Activated T-cell treated with anti-CD3 and anti-CD28 coated beads, Interleukin-2, amount 50 U/mL, for 72 hours (primary cell): ENCODE measurements around the gene CBX3. TPM values are rescaled to one million over a fixed set of nuclear protein-coding genes. Genes with fewer than 3 reads are reported as not detected.
A peak's percentile ranks its signal among the peaks of the same experiment; 100 is the strongest.
"Not testable (repeated sequence)": the region's sequence is repeated elsewhere in the genome, so short reads cannot be mapped to it uniquely, and the experiment has no call there.

Experiments
- ATAC-seq, 2 donors: fragments of 150-1000 bp; cut with Tn5 transposase; replicated peaks in 1 of 2; 2 replicates each; pipeline ENCODE4 v1.10.0; 2021; ENCODE audit warnings: moderate library complexity in 2 of 2, mild to moderate bottlenecking in 1 of 2
- DNase-seq, 2 donors: peaks; one replicate each; pipeline ENCODE4 v3.0.0; 2021 to 2022; ENCODE audit warnings: mixed read lengths in 1 of 2
- H3K27ac Mint-ChIP-seq: one replicate; pipeline ENCODE4 v1.8.0; 2022; ENCODE audit warnings: mild to moderate bottlenecking, moderate library complexity, mixed read lengths
- H3K27me3 Mint-ChIP-seq: one replicate; pipeline ENCODE4 v1.8.0; 2022; ENCODE audit warnings: low read depth, mixed read lengths
- H3K36me3 Mint-ChIP-seq, 2 donors: one replicate each; pipeline ENCODE4 v1.8.0; 2022; ENCODE audit warnings: mixed read lengths in 2 of 2, mild to moderate bottlenecking in 1 of 2; ENCODE audit not compliant: insufficient read depth in 2 of 2
- H3K4me1 Mint-ChIP-seq: one replicate; pipeline ENCODE4 v1.8.0; 2022; ENCODE audit warnings: low read depth, mixed read lengths
- H3K4me3 Mint-ChIP-seq, 2 donors: one replicate each; pipeline ENCODE4 v1.8.0; 2022; ENCODE audit warnings: mild to moderate bottlenecking in 2 of 2, mixed read lengths in 2 of 2, moderate library complexity in 2 of 2
- H3K9me3 Mint-ChIP-seq, 2 donors: one replicate each; pipeline ENCODE4 v1.8.0; 2022; ENCODE audit warnings: mixed read lengths in 2 of 2
- total RNA-seq, 2 donors: library from RNA; stranded (reverse); gene quantifications; one replicate each; pipeline ENCODE4 v1.2.3, GENCODE V29; 2022

The CBX3 gene
- total RNA-seq, 2 donors from 2014 or later = 201 to 221 TPM

- Mint-ChIP-seq H3K9me3 (peaks cover 0 to 2% of the 10 kb centered on the region in 2 donors), H3K27ac (no peak overlapping the region), H3K36me3 (peaks cover 6 to 28% of the 10 kb centered on the region in 2 donors), H3K27me3 (no peaks in the 10 kb centered on the region), H3K4me1 (peaks cover 26% of the 10 kb centered on the region), H3K4me3 (no peak overlapping the region)
- DNase-seq (no peak), ATAC-seq (no peak)
These were observed 11.6 kb downstream of the CBX3 start for GRCh38 chr7:26212921-26213718.

DNA sequence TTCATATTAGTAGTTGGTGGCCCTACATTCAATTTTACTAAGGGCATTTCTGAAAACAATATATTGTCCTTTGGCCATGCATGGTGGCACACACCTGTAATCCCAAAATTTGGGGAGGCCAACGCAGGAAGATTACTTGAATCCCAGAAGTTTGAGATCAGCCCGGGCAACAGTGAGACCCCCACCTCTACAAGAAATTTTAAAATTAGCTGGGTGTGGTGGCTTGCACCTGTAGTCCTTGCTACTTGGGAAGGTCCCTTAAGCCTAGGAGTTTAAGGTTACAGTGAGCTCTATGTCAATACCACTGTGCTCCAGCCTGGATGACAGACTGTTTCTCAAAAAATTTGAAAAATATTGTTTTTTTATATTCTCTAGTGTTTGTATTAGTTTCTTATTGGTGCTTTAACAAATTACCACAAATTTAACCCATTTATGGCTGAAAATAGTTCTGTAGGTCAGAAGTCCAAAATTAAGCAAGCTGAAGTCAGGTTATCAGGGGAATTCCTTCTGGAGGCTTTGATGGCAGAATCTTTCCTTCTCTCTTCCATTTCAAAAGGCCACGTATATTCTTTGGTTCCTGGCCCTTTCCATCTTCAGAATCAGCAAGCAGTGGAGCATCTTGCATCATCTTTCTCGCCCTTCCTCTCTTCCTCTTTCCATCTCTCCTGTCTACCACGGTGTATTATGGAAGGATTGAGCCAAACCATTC lies 12.4 kb downstream of the CBX3 start:
- peaks cover 26% of the 10 kb centered on the region for H3K4me1 Mint-ChIP-seq
- DNase-seq = no peak
- peak overlapping the region; percentile 84 for H3K27ac Mint-ChIP-seq
- peaks cover 0 to 2% of the 10 kb centered on the region in 2 donors for H3K9me3 Mint-ChIP-seq
- ATAC-seq = no peak
- no peaks in the 10 kb centered on the region for H3K27me3 Mint-ChIP-seq
- H3K36me3 Mint-ChIP-seq = peaks cover 6 to 25% of the 10 kb centered on the region in 2 donors
- peak overlapping the region; percentile 3 to 17 for H3K4me3 Mint-ChIP-seq

DNA sequence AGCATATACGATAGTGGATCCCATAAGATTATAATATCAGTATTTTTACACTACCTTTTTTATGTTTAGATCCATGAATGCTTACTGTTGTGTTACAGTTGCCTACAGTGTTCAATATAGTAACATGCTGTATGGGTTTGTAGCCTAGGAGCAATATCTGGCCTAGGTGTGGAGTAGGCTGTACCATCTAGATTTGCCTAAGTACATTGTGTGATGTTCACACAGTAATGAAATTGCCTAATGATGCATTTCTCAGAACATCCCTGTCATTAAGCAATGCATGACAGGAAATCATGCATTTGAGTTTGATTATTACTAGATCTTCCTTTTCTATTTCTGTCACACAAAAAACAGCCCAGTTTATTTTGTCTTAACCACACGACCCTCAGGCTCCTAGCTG lies 14.5 kb downstream of the CBX3 start:
- Mint-ChIP-seq H3K9me3 (peaks cover 0 to 2% of the 10 kb centered on the region in 2 donors), H3K27ac (peak overlapping the region; percentile 54), H3K36me3 (peaks cover 2 to 14% of the 10 kb centered on the region in 2 donors), H3K4me1 (peaks cover 26% of the 10 kb centered on the region), H3K27me3 (no peaks in the 10 kb centered on the region), H3K4me3 (no peak overlapping the region)
- ATAC-seq (peak; percentile 66 to 73), DNase-seq (no peak)

- no peak overlapping the region for H3K4me3 Mint-ChIP-seq
- no peak for DNase-seq
- no peak for ATAC-seq
- no peak overlapping the region for H3K27ac Mint-ChIP-seq
- H3K4me1 Mint-ChIP-seq = no peaks in the 10 kb centered on the region
- H3K36me3 Mint-ChIP-seq = no peaks in the 10 kb centered on the region
- no peaks in the 10 kb centered on the region for H3K27me3 Mint-ChIP-seq
- no peaks in the 10 kb centered on the region for H3K9me3 Mint-ChIP-seq
These were observed 22.8 kb downstream of the CBX3 start for GRCh38 chr7:26224359-26224758.

DNA sequence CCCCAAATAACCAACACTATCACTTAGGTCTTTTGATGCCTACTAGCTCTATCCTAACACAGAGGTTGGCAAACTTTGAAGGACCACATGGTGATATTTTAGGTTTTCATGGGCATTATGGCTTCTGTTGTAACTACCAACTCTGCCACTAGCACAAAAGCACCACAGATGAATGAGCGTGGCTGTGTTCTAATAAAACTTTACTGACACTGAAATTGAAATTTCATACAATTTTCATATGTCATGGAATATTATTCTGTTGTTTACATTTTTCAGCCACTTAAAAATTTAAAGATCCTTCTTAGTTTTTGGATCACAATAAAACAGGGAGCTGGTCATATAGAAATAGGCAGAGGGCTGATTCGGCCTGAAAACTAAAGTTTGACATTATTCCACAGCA lies 26.4 kb downstream of the CBX3 start:
- H3K36me3 Mint-ChIP-seq = no peaks in the 10 kb centered on the region
- H3K27me3 Mint-ChIP-seq = no peaks in the 10 kb centered on the region
- DNase-seq (no peak), ATAC-seq (no peak)
- no peaks in the 10 kb centered on the region for H3K9me3 Mint-ChIP-seq
- H3K4me3 Mint-ChIP-seq = no peak overlapping the region
- no peak overlapping the region for H3K27ac Mint-ChIP-seq
- H3K4me1 Mint-ChIP-seq = no peaks in the 10 kb centered on the region

- no peaks in the 10 kb centered on the region for H3K4me1 Mint-ChIP-seq
- ATAC-seq = no peak
- DNase-seq = no peak
These were observed 32.5 kb downstream of the CBX3 start for GRCh38 chr7:26233902-26234511.

GRCh38 chr7:26237035-26237807 lies 35.7 kb downstream of the CBX3 start:
- Mint-ChIP-seq H3K4me3 (no peak overlapping the region), H3K4me1 (no peaks in the 10 kb centered on the region), H3K27ac (no peak overlapping the region), H3K36me3 (no peaks in the 10 kb centered on the region), H3K27me3 (peaks cover 6% of the 10 kb centered on the region), H3K9me3 (no peaks in the 10 kb centered on the region)
- DNase-seq = no peak
- no peak for ATAC-seq

More at GRCh38 chr7:26233902-26234511, 32.5 kb downstream of the CBX3 start:
- Mint-ChIP-seq H3K4me3 (no peak overlapping the region), H3K27me3 (peaks cover 6% of the 10 kb centered on the region), H3K36me3 (no peaks in the 10 kb centered on the region), H3K9me3 (no peaks in the 10 kb centered on the region), H3K27ac (no peak overlapping the region)

DNA sequence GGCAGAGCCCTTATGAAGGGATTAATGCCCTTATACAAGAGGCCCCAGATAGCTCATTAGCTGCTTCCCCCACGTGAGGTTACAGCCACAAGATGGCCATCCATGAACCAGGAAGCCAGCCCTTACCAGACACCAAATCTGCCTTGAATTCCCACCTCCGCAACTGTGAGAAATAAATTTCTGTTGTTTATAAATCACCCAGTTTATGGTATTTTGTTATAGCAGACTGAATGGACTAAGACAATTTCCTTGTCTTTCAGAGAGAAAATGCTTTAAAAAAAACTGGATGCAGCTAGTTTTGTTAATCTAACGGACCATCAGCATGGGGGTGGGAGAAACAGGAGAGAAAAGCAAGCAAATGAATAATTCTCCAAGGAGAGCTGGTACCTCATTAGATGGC lies 36.5 kb downstream of the CBX3 start:
- H3K36me3 Mint-ChIP-seq = no peaks in the 10 kb centered on the region
- H3K27ac Mint-ChIP-seq = no peak overlapping the region
- H3K27me3 Mint-ChIP-seq = peaks cover 6% of the 10 kb centered on the region
- ATAC-seq (no peak), DNase-seq (no peak)
- no peaks in the 10 kb centered on the region for H3K9me3 Mint-ChIP-seq
- no peaks in the 10 kb centered on the region for H3K4me1 Mint-ChIP-seq
- no peak overlapping the region for H3K4me3 Mint-ChIP-seq

DNA sequence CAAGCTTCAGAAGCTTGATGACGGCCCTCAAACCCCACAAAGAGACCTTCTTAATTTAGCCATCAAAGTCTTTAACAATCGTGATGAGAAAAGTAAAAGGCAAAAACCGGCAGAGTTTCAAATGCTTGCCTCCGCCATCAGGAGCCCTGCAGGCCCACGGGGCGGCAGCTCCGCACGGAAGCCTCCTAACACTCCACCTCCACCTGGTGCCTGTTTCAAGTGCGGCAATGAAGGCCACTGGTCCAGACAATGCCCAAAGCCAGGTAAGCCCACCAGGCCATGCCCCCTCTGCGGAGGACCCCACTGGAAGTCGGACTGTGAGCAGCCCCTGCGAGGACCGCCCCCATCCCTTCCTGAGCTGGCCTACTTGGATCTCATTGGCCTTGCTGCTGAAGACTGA lies 43.6 kb downstream of the CBX3 start:
- no peak for DNase-seq

DNA sequence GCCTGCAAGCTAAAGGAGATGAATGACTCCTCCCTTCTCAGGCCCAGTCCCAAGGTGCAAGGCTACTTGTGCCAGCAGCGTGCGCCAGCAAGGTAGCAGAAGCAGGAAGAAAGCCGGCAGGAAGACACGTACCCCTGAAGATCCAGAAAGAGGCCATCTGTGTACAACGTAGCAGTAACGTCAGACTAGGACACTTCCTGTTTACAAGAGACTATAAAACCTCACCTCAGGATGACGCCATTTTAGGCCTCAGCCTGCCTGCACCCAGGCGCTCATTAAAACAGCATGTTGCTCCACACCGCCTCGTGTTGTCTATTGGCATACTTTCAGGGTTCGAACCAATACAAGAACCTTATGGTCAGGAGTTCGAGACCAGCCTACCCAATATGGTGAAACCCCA lies 48.7 kb downstream of the CBX3 start:
- H3K4me1 Mint-ChIP-seq = no peaks in the 10 kb centered on the region
- no peak overlapping the region for H3K27ac Mint-ChIP-seq
- ATAC-seq (no peak), DNase-seq (no peak)
- no peaks in the 10 kb centered on the region for H3K36me3 Mint-ChIP-seq
- H3K27me3 Mint-ChIP-seq = no peaks in the 10 kb centered on the region
- no peak overlapping the region for H3K4me3 Mint-ChIP-seq
- peaks cover 0 to 2% of the 10 kb centered on the region in 2 donors for H3K9me3 Mint-ChIP-seq

More for the DNA sequence above, 43.6 kb downstream of the CBX3 start:
- no peak for ATAC-seq
- no peaks in the 10 kb centered on the region for H3K27me3 Mint-ChIP-seq
- no peak overlapping the region for H3K27ac Mint-ChIP-seq
- H3K4me3 Mint-ChIP-seq = no peak overlapping the region
- no peaks in the 10 kb centered on the region for H3K4me1 Mint-ChIP-seq
- peaks cover 0 to 2% of the 10 kb centered on the region in 2 donors for H3K9me3 Mint-ChIP-seq
- no peaks in the 10 kb centered on the region for H3K36me3 Mint-ChIP-seq

- ATAC-seq, H3K4me3 Mint-ChIP-seq, DNase-seq, H3K27me3 Mint-ChIP-seq, H3K4me1 Mint-ChIP-seq, H3K27ac Mint-ChIP-seq, H3K9me3 Mint-ChIP-seq, H3K36me3 Mint-ChIP-seq: not testable (repeated sequence)
These were observed 60.3 kb downstream of the CBX3 start for GRCh38 chr7:26261866-26262265.
